GM12873 (cell line): ENCODE data around the gene COL6A2.

Source experiments
- CTCF ChIP-seq: IDR thresholded peaks from 2 replicates; pipeline ENCODE4 v1.5.1; 2012; ENCODE audit warnings: low read depth, mild to moderate bottlenecking, moderate library complexity, low read length, control low read depth; ENCODE audit not compliant: insufficient read depth; ENCODE audit errors: missing control alignments

The COL6A2 gene

GRCh38 chr21:46058431-46059145 is 39.3 kb upstream of the COL6A2 start:
- TF ChIP-seq CTCF = no peak

- no peak for TF ChIP-seq CTCF
These were observed 38.7 kb upstream of the COL6A2 start for GRCh38 chr21:46059195-46059594.

GRCh38 chr21:46060596-46061061 is 37.3 kb upstream of the COL6A2 start:
- no peak for TF ChIP-seq CTCF

GRCh38 chr21:46061063-46061462 is 36.8 kb upstream of the COL6A2 start:
- no peak for TF ChIP-seq CTCF

- no peak for TF ChIP-seq CTCF
These were observed 36.4 kb upstream of the COL6A2 start for GRCh38 chr21:46061518-46061917.

GRCh38 chr21:46061950-46062349 is 36.0 kb upstream of the COL6A2 start:
- TF ChIP-seq CTCF = no peak

GRCh38 chr21:46062471-46063211 is 35.3 kb upstream of the COL6A2 start:
- no peak for TF ChIP-seq CTCF
